ENCODE results near the gene NDUFV2.

Gene NDUFV2

GRCh38 chr18:9174302-9174701, 71.8 kb downstream of the NDUFV2 start:
- H3K18ac ChIP-seq (ENCODE audit: low read length) = no peak overlapping the region
- WGBS (ENCODE audit: extremely low coverage, insufficient coverage, insufficient read length) = no CpG with 5 or more reads among the region's 4 CpGs

GRCh38 chr18:9175115-9175514, 72.6 kb downstream of the NDUFV2 start:
- Histone ChIP-seq H2BK12ac (ENCODE audit: low read length) (no peak overlapping the region), H3K27ac (ENCODE audit: low read depth, low read length) (no peak overlapping the region), H3K79me2 (ENCODE audit: control insufficient read depth, insufficient read depth, low read length, poor library complexity) (no peaks in the 10 kb centered on the region), H4K12ac (ENCODE audit: low read depth, low read length) (no peak overlapping the region), H3K27me3 (ENCODE audit: insufficient read depth, low read length) (no peaks in the 10 kb centered on the region), H2AFZ (ENCODE audit: insufficient read depth, low read length, poor library complexity) (no peak overlapping the region), H3K9ac (ENCODE audit: low read length) (no peak overlapping the region), H2BK5ac (ENCODE audit: low read depth, low read length, poor library complexity) (no peak overlapping the region), H4K8ac (ENCODE audit: low read depth, low read length) (no peak overlapping the region), H3K4me2 (ENCODE audit: low read length) (no peak overlapping the region), H3K4me1 (ENCODE audit: control insufficient read depth in 1 of 2, insufficient read depth in 2 of 2, low read length in 2 of 2) (no peaks in the 10 kb centered on the region), H3K18ac (ENCODE audit: low read length) (no peak overlapping the region), H2BK120ac (ENCODE audit: insufficient read depth, low read length, poor library complexity) (no peak overlapping the region), H3K4ac (ENCODE audit: low read depth, low read length) (no peak overlapping the region), H3K79me1 (ENCODE audit: low read length) (no peaks in the 10 kb centered on the region), H3K4me3 (ENCODE audit: low read depth, low read length) (no peak overlapping the region), H3K9me3 (ENCODE audit: insufficient read depth, low read depth, low read length) (no peaks in the 10 kb centered on the region), H4K91ac (ENCODE audit: low read depth, low read length) (no peak overlapping the region), H3K14ac (ENCODE audit: low read length) (no peak overlapping the region), H2AK5ac (ENCODE audit: low read length) (no peak overlapping the region), H3K36me3 (ENCODE audit: control insufficient read depth in 1 of 2, insufficient read depth in 2 of 2, low read length in 2 of 2) (no peaks in the 10 kb centered on the region), H3K23ac (ENCODE audit: low read length) (no peak overlapping the region)
- WGBS (ENCODE audit: extremely low coverage, insufficient coverage, insufficient read length) = no CpG with 5 or more reads among the region's 1 CpG
- DNase-seq = no peak

More at GRCh38 chr18:9174302-9174701, 71.8 kb downstream of the NDUFV2 start:
- H3K14ac ChIP-seq (ENCODE audit: low read length) = no peak overlapping the region
- H3K27me3 ChIP-seq (ENCODE audit: insufficient read depth, low read length) = no peaks in the 10 kb centered on the region
- no peak overlapping the region for H2BK120ac ChIP-seq (ENCODE audit: insufficient read depth, low read length, poor library complexity)
- DNase-seq = no peak
- H3K4me1 ChIP-seq (ENCODE audit: control insufficient read depth in 1 of 2, insufficient read depth in 2 of 2, low read length in 2 of 2) = no peaks in the 10 kb centered on the region
- no peak overlapping the region for H2AK5ac ChIP-seq (ENCODE audit: low read length)
- H4K91ac ChIP-seq (ENCODE audit: low read depth, low read length) = no peak overlapping the region
- no peak overlapping the region for H3K9ac ChIP-seq (ENCODE audit: low read length)
- H2AFZ ChIP-seq (ENCODE audit: insufficient read depth, low read length, poor library complexity) = no peak overlapping the region
- H3K79me2 ChIP-seq (ENCODE audit: control insufficient read depth, insufficient read depth, low read length, poor library complexity) = no peaks in the 10 kb centered on the region
- no peak overlapping the region for H3K4ac ChIP-seq (ENCODE audit: low read depth, low read length)
- no peaks in the 10 kb centered on the region for H3K36me3 ChIP-seq (ENCODE audit: control insufficient read depth in 1 of 2, insufficient read depth in 2 of 2, low read length in 2 of 2)
- H3K27ac ChIP-seq (ENCODE audit: low read depth, low read length) = no peak overlapping the region
- H3K4me2 ChIP-seq (ENCODE audit: low read length) = no peak overlapping the region
- H2BK12ac ChIP-seq (ENCODE audit: low read length) = no peak overlapping the region
- H3K4me3 ChIP-seq (ENCODE audit: low read depth, low read length) = no peak overlapping the region
- no peaks in the 10 kb centered on the region for H3K9me3 ChIP-seq (ENCODE audit: insufficient read depth, low read depth, low read length)
- no peak overlapping the region for H4K8ac ChIP-seq (ENCODE audit: low read depth, low read length)
- no peak overlapping the region for H2BK5ac ChIP-seq (ENCODE audit: low read depth, low read length, poor library complexity)
- H4K12ac ChIP-seq (ENCODE audit: low read depth, low read length) = no peak overlapping the region
- H3K79me1 ChIP-seq (ENCODE audit: low read length) = no peaks in the 10 kb centered on the region
- no peak overlapping the region for H3K23ac ChIP-seq (ENCODE audit: low read length)

DNA sequence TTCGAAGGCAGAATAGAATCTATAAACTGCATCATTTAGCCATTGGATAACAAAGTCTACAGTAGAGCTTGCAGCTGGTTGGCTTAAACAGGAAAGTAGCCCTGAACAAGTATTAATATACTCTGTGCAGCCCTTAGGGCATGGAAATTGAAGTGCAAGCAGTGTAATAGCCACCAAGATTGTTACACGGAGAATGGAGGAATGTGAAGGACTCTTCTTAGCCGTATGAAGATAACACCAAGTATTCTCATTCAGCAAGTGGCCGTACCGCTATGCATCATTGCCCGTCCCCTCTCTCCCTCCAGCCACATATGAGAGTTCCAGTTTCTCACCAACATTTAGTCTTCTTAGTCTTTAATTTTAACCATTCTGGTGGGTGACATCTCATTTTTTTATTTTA, 74.5 kb downstream of the NDUFV2 start:
- Histone ChIP-seq H3K18ac (ENCODE audit: low read length) (no peak overlapping the region), H3K4me1 (ENCODE audit: control insufficient read depth in 1 of 2, insufficient read depth in 2 of 2, low read length in 2 of 2) (no peaks in the 10 kb centered on the region), H2BK12ac (ENCODE audit: low read length) (no peak overlapping the region), H3K9ac (ENCODE audit: low read length) (no peak overlapping the region), H2BK120ac (ENCODE audit: insufficient read depth, low read length, poor library complexity) (no peak overlapping the region), H3K23ac (ENCODE audit: low read length) (no peak overlapping the region), H3K4me3 (ENCODE audit: low read depth, low read length) (no peak overlapping the region), H2AK5ac (ENCODE audit: low read length) (no peak overlapping the region), H3K79me1 (ENCODE audit: low read length) (no peaks in the 10 kb centered on the region), H3K27me3 (ENCODE audit: insufficient read depth, low read length) (no peaks in the 10 kb centered on the region), H3K4me2 (ENCODE audit: low read length) (no peak overlapping the region), H3K14ac (ENCODE audit: low read length) (no peak overlapping the region), H3K27ac (ENCODE audit: low read depth, low read length) (no peak overlapping the region), H2BK5ac (ENCODE audit: low read depth, low read length, poor library complexity) (no peak overlapping the region), H3K79me2 (ENCODE audit: control insufficient read depth, insufficient read depth, low read length, poor library complexity) (no peaks in the 10 kb centered on the region), H2AFZ (ENCODE audit: insufficient read depth, low read length, poor library complexity) (no peak overlapping the region), H4K8ac (ENCODE audit: low read depth, low read length) (no peak overlapping the region), H3K36me3 (ENCODE audit: control insufficient read depth in 1 of 2, insufficient read depth in 2 of 2, low read length in 2 of 2) (no peaks in the 10 kb centered on the region), H3K4ac (ENCODE audit: low read depth, low read length) (no peak overlapping the region), H4K12ac (ENCODE audit: low read depth, low read length) (no peak overlapping the region), H4K91ac (ENCODE audit: low read depth, low read length) (no peak overlapping the region), H3K9me3 (ENCODE audit: insufficient read depth, low read depth, low read length) (no peaks in the 10 kb centered on the region)
- peak; percentile 3 to 52 for DNase-seq
- no CpG with 5 or more reads among the region's 6 CpGs for WGBS (ENCODE audit: extremely low coverage, insufficient coverage, insufficient read length)

GRCh38 chr18:9177466-9177865, 75.0 kb downstream of the NDUFV2 start:
- Histone ChIP-seq H3K27me3 (ENCODE audit: insufficient read depth, low read length) (no peaks in the 10 kb centered on the region), H2AK5ac (ENCODE audit: low read length) (no peak overlapping the region), H3K9me3 (ENCODE audit: insufficient read depth, low read depth, low read length) (no peaks in the 10 kb centered on the region), H3K79me1 (ENCODE audit: low read length) (no peaks in the 10 kb centered on the region), H3K36me3 (ENCODE audit: control insufficient read depth in 1 of 2, insufficient read depth in 2 of 2, low read length in 2 of 2) (no peaks in the 10 kb centered on the region), H4K8ac (ENCODE audit: low read depth, low read length) (no peak overlapping the region), H4K91ac (ENCODE audit: low read depth, low read length) (no peak overlapping the region), H2BK12ac (ENCODE audit: low read length) (no peak overlapping the region), H3K4me2 (ENCODE audit: low read length) (no peak overlapping the region), H3K4ac (ENCODE audit: low read depth, low read length) (no peak overlapping the region), H3K4me1 (ENCODE audit: control insufficient read depth in 1 of 2, insufficient read depth in 2 of 2, low read length in 2 of 2) (no peaks in the 10 kb centered on the region), H3K23ac (ENCODE audit: low read length) (no peak overlapping the region), H2BK120ac (ENCODE audit: insufficient read depth, low read length, poor library complexity) (no peak overlapping the region), H4K12ac (ENCODE audit: low read depth, low read length) (no peak overlapping the region), H2AFZ (ENCODE audit: insufficient read depth, low read length, poor library complexity) (no peak overlapping the region), H3K18ac (ENCODE audit: low read length) (no peak overlapping the region), H3K9ac (ENCODE audit: low read length) (no peak overlapping the region), H3K27ac (ENCODE audit: low read depth, low read length) (no peak overlapping the region), H3K79me2 (ENCODE audit: control insufficient read depth, insufficient read depth, low read length, poor library complexity) (no peaks in the 10 kb centered on the region), H3K4me3 (ENCODE audit: low read depth, low read length) (no peak overlapping the region), H2BK5ac (ENCODE audit: low read depth, low read length, poor library complexity) (no peak overlapping the region), H3K14ac (ENCODE audit: low read length) (no peak overlapping the region)
- DNase-seq = no peak
- 100% methylated on average over 1 of the region's 4 CpGs for WGBS (ENCODE audit: extremely low coverage, insufficient coverage, insufficient read length)
